Central memory CD4-positive, alpha-beta T cell (primary cell): ENCODE results near the gene CCDC54.
"Not testable (repeated sequence)": the region's sequence is repeated elsewhere in the genome, so short reads cannot be mapped to it uniquely, and the experiment has no call there.

Experiments used
- DNase-seq: peaks from one replicate; pipeline ENCODE4 v3.0.0; 2022
- total RNA-seq, 3 experiments: gene quantifications; one replicate each; lab custom pipeline; 2026; lab: John Stamatoyannopoulos, UW

Gene CCDC54
- total RNA-seq, result 0 reads per million in 3 experiments

DNA sequence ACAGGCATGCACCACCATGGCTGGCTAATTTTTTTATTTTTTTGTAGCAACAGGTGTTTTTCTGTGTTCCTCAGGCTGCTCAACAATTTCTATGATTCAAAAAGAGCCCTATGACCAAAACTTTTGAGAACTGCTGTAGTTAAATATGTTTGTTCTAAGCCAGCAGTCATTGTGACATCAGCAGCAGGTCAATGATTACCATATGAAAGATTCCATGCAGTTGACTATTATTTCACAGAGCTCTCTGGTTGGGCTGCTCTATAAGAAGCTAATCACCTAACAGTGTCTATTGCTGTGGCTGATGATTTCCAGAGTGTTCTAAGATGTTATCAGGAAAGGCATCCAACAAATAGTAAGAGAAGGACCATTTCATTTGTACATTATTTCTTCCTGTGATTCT is at the start of gene CCDC54:
Gene CCDC54 (plus strand): TSS at position 289 of the 400 bp plus-strand sequence. CDS start 149 bp downstream, outside the sequence.
- no peak for DNase-seq

DNA sequence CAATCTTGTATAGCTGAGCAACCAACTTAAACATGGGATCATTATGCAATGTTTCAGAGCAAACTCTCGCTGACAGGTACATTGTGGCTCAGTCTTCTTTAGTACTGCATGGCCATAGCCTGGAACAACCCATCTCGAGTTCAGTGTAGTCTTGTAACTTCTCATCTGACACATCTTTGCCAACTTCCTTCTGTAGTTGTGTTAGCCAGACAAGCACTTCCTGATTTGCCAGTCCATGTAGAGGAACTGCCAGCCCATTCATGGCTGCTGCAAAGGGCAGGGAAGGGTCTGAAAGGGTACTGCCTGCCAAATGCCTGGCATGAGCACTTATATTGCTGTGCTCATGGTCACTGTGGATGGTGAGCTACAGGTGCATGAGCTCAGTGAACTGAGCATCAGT is 49.2 kb upstream of the CCDC54 start:
- no peak for DNase-seq

- DNase-seq, result no peak
Measured at GRCh38 chr3:107329088-107329487, 48.2 kb upstream of the CCDC54 start.

DNA sequence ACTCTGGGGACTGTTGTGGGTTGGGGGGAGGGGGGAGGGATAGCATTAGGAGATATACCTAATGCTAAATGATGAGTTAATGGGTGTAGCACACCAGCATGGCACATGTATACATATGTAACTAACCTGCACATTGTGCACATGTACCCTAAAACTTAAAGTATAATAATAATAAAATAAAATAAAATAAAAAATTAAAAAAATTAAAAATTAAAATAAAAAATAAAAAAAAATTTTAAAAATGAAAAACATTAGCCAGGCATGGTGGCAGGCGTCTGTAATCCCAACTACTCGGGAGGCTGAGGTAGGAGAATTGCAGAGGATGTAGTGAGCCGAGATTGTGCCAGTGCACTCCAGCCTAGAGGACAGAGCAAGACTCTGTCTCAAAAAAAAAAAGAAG is 37.5 kb upstream of the CCDC54 start:
- DNase-seq, result not testable (repeated sequence)

DNA sequence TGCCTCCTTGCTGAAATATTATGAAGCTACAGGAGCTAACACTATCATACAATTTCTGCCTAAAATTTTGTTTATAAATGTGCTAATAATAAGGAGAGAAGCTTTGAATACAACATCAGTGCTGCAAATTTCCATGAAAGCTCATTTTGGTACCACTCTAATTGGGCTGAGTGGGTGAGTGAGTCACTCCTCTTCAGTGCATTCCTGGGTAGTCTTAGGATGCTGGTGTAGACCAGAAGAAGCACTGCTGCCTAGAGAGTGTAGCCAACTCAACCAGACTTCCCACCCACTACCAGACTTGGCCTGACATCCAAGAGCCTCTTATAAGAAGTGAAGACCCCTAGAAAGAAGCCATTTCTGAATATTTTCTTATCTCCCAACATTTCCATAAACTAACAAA is 32.5 kb upstream of the CCDC54 start:
- DNase-seq, result no peak

DNA sequence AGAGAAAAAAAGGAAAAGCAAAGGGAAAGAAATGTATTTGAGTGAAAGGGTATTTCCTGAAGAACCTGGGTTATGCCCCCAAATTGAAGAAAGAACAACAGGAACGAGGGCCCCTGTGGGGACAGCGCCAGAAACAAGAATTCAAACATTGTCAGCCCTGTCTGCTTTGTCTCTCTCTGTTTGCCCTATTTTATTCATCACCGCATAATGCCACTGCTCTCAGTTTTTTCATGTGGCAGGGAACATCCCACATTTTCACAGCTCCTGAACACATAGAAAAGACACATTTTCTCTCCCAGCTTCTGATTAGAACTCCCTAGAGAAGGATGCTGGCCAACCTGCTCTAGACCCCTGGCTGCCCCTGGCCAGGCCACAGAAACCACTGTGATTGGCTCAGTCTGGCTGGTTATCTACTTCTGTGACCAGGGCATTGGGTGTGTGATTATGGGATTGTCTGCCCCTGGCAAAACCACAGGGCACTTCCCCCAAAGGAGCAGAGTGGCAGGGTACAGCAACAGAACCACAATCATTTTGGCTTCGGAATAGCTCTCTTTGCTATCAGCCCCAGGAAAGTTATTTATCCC is 31.3 kb upstream of the CCDC54 start:
- DNase-seq, result no peak

DNA sequence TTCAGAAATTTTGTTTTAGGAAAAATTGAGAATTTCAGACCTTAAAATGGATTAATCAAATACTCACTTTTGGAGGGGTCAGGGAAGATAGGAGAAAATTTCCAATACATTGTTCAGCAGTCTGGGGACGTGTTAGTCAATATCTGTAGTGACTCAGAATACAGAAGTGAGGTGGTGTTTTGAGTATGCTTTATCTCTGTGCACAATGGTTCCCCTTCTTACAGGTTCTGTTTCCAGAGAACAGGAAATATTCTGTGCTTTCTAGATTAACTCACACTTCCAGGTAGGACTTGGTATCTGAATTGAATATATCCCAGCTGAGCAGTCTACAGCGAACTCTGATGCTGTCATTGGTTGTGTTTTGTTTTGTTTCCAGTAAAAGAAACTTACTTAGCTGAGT is 30.7 kb upstream of the CCDC54 start:
- no peak for DNase-seq

- DNase-seq, result no peak
Measured at GRCh38 chr3:107347751-107348150, 29.5 kb upstream of the CCDC54 start.

- DNase-seq, result no peak
Measured at GRCh38 chr3:107356706-107357105, 20.5 kb upstream of the CCDC54 start.

GRCh38 chr3:107361633-107362032 is 15.6 kb upstream of the CCDC54 start:
- no peak for DNase-seq

DNA sequence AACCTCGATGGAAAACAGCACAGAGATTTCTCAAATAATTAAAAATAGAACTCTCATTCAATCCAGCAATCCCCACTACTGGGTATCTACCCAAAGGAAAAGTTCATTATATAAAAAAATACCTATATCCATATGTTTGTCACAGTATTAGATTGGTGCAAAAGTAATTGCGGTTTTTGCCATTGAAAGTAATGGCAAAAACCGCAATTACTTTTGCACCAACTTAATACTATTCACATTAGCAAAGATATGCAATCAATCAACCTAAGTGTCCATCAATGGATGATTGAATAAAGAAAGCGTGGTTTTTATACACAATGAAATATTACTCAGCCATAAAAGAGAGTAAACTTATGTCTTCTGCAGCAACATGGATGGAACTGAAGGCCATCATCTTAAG is 12.2 kb upstream of the CCDC54 start:
- no peak for DNase-seq

DNA sequence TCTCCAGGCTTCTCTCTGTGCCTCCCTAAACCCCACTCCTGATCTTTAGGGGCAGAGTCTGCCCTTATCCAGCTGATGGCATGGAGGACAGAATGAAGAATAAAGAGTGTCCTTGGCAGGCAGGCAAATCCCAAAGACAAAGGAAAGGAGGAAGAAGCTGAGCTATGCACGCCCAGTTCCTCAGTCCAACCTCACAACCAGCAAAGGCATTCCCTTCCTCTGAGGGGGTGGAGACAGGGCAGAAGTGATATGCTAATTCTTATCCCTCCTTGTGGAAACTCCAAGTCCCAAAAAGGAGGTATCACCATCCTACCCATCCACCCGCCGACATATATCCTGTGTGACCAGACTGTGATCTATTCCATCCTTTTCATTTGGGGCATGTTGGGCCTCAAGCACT is 10.5 kb upstream of the CCDC54 start:
- no peak for DNase-seq

GRCh38 chr3:107367353-107367752 is 9.9 kb upstream of the CCDC54 start:
- DNase-seq, result no peak

- DNase-seq, result no peak
Measured at GRCh38 chr3:107368654-107369398, 8.4 kb upstream of the CCDC54 start.

- no peak for DNase-seq
Measured at GRCh38 chr3:107369791-107370190, 7.4 kb upstream of the CCDC54 start.

DNA sequence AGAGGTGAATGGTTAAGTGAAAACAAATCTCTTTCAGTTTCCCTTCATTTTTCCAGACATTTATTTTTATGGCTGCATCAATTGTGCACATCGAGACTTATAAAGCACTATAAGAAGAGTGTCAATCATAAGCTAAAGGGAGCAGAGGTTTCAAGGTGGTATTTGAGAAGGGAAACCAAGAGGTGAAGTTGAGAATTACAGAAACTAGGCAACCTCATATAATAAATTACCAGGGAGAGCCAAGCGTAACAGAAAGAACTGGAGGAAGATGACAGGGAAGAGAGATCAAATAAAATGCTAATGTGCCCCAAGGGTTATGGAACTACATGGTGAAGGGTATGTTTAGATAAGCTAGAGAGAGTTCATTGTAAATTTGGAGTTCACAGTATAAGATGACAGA is 6.3 kb upstream of the CCDC54 start:
- DNase-seq, result no peak

- no peak for DNase-seq
Measured at GRCh38 chr3:107372506-107372905, 4.7 kb upstream of the CCDC54 start.

DNA sequence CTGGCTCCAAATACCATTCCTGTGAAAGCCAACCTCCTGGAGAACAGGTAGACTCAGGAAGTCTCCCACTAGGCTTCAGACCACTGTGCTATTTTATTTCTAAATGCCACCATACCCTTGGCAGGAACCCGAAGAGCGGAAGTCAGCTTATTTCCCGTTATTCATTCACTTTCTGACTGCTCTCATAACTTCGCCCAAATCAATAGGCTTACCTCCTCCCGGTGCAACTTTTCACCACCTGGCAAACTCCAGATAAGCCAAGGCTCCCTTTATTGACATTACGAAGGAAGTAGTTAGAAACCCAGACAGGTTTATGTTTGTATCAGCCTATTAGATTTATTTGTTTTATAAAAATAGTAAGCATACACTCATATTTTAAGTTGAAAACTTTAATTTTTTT is 3.3 kb upstream of the CCDC54 start:
- DNase-seq, result no peak

GRCh38 chr3:107375682-107376081 is 1.6 kb upstream of the CCDC54 start:
- DNase-seq, result no peak

GRCh38 chr3:107382631-107383030 is 5.4 kb downstream of the CCDC54 start:
- no peak for DNase-seq

DNA sequence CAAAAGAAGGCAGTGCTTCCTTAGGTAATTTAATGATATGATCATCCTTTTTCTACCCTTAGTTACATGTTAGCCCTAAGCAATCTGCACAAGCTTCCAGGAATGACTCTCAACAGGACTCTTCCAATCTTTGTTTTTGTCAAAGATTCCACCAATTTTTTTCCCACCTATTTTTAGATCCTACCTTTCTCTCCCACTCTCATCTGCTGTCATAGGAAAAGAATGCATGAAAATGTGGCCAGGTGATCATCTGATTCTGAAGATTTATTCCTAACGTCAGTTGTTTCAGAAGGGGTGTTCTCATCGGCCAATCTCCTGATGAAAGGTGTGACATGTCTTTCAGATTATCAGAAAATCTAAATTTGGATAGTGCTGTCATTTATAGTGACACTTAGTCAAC is 7.2 kb downstream of the CCDC54 start:
- DNase-seq, result no peak

- no peak for DNase-seq
Measured at GRCh38 chr3:107384907-107385306, 7.7 kb downstream of the CCDC54 start.

DNA sequence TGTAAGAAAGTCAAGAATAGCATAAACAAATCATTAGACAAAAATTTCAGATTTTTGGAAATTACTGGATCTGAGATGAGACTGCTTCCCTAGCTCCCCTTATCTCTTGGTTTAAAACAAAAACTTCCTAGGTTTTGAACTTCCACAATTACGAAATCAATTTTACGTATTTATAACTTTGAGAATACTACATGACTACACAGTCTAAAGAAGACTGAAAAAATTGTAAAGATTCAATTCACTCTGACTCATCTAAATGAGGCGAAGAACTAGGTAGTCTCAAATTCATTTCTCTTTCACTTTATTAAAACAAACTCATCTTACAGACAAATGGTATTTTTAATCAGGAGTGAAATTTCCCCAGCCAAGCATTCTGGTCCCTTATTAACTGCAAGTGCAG is 10.3 kb downstream of the CCDC54 start:
- no peak for DNase-seq

- DNase-seq, result no peak
Measured at GRCh38 chr3:107392549-107393165, 15.4 kb downstream of the CCDC54 start.
